Esophagus muscularis mucosa (tissue), 4 donors: Measurements from ENCODE around the gene GFRA3. TPM values are rescaled to one million over a fixed set of nuclear protein-coding genes. Genes with fewer than 3 reads are reported as not detected.

ENCODE experiments used
- DNase-seq: peaks from one replicate; pipeline ENCODE4 v3.0.0-alpha.2; 2017; ENCODE audit errors: extremely low spot score
- H3K27ac ChIP-seq, 4 donors: fragments of 200-600 bp; sonication (generic); replicated peaks in 1 of 4; 1 replicate in 3 of 4; 2 replicates in 1 of 4; pipeline ENCODE4 v1.5.1; 2016 to 2019; ENCODE audit warnings: mild to moderate bottlenecking in 1 of 4
- H3K27me3 ChIP-seq, 4 donors: fragments of 200-600 bp; sonication (generic); one replicate each; pipeline versions ENCODE4 v1.5.1 to v1.6.0; 2016 to 2019
- H3K36me3 ChIP-seq, 4 donors: fragments of 200-600 bp; sonication (generic); one replicate each; pipeline ENCODE4 v1.5.1; 2016 to 2019
- H3K4me1 ChIP-seq, 4 donors: fragments of 200-600 bp; sonication (generic); one replicate each; pipeline ENCODE4 v1.5.1; 2016 to 2019
- H3K4me3 ChIP-seq, 4 donors: fragments of 200-600 bp; sonication (generic); 1 replicate in 2 of 4; 2 replicates in 2 of 4; pipeline ENCODE4 v1.5.1; 2016 to 2019; ENCODE audit warnings: mild to moderate bottlenecking in 4 of 4, moderate library complexity in 1 of 4
- H3K9me3 ChIP-seq, 4 donors: fragments of 200-600 bp; sonication (generic); 1 replicate in 3 of 4; 2 replicates in 1 of 4; pipeline ENCODE4 v1.5.1; 2016 to 2019
- CTCF ChIP-seq, 3 experiments: fragments of 200-600 bp in 2 of 3; fragments of 450-650 bp in 1 of 3; sonication (generic) in 2 of 3; IDR thresholded peaks; one replicate each; pipeline ENCODE4 v1.5.1; 2017 to 2019; ENCODE audit warnings: antibody characterized with exemption in 3 of 3, mild to moderate bottlenecking in 2 of 3, moderate library complexity in 1 of 3
- EP300 ChIP-seq: sonication (generic); formaldehyde crosslinking; IDR thresholded peaks from one replicate; pipeline ENCODE4 v1.6.1; 2017; ENCODE audit warnings: antibody characterized with exemption
- POLR2A ChIP-seq: fragments of 450-650 bp; IDR thresholded peaks from one replicate; pipeline ENCODE4 v1.6.1; 2017; ENCODE audit warnings: antibody characterized with exemption, moderate library complexity, mild to moderate bottlenecking, low read depth
- POLR2AphosphoS5 ChIP-seq, 2 donors: sonication (generic); formaldehyde crosslinking; IDR thresholded peaks; one replicate each; pipeline ENCODE4 v1.6.1; 2017; ENCODE audit warnings: antibody characterized with exemption in 2 of 2
- whole genome bisulfite sequencing: methylation state at CpG from one replicate; pipeline ENCODE4 v1.1.5; 2018; 5-methylcytosine and 5-hydroxymethylcytosine counted together
- intact Hi-C: fragments of 100-400 bp; cut with DNase I; formaldehyde crosslinking; loops from one replicate; pipeline ENCODE4 v1.15.1; 2023
- total RNA-seq, 4 donors: library from RNA; depleted of rRNA; stranded (reverse); fragments of >200 nt; gene quantifications; one replicate each; pipeline versions ENCODE4 v1.1.0 to v1.2.1, GENCODE V29; 2016

The GFRA3 gene
- total RNA-seq, 4 donors from 2014 or later = 2.5 to 8.4 (median 4.2) TPM

GRCh38 chr5:138226910-138227309 lies 47.5 kb downstream of the GFRA3 start:
- no peak overlapping the region for H3K4me3 ChIP-seq
- peaks cover 0 to 11% (median 2%) of the 10 kb centered on the region in 4 donors for H3K9me3 ChIP-seq
- no peak overlapping the region for H3K27ac ChIP-seq
- H3K27me3 ChIP-seq = no peaks in the 10 kb centered on the region
- DNase-seq = no peak
- H3K4me1 ChIP-seq = peaks cover 12 to 25% (median 17%) of the 10 kb centered on the region in 4 donors
- intact Hi-C loops = no loop called here
- H3K36me3 ChIP-seq = no peaks in the 10 kb centered on the region
- TF ChIP-seq POLR2A (no peak), EP300 (no peak), CTCF (IDR thresholded peaks at IDR 0.05) (no peak), POLR2AphosphoS5 (IDR thresholded peaks at IDR 0.05) (no peak)

GRCh38 chr5:138224712-138225111 lies 49.7 kb downstream of the GFRA3 start:
- no peak for DNase-seq
- 86% methylated on average over 6 of the region's 6 CpGs for WGBS
- Histone ChIP-seq H3K9me3 (peaks cover 0 to 11% (median 2%) of the 10 kb centered on the region in 4 donors), H3K4me1 (peaks cover 5 to 10% (median 8%) of the 10 kb centered on the region in 4 donors), H3K27me3 (no peaks in the 10 kb centered on the region), H3K36me3 (no peaks in the 10 kb centered on the region), H3K27ac (no peak overlapping the region), H3K4me3 (no peak overlapping the region)
- intact Hi-C loops = no loop called here
- TF ChIP-seq EP300 (no peak), CTCF (IDR thresholded peaks at IDR 0.05) (no peak), POLR2A (no peak), POLR2AphosphoS5 (IDR thresholded peaks at IDR 0.05) (no peak)

- WGBS = 100% methylated on average over 1 of the region's 1 CpG
- H3K4me3 ChIP-seq = no peak overlapping the region
- peaks cover 5 to 10% (median 8%) of the 10 kb centered on the region in 4 donors for H3K4me1 ChIP-seq
- peaks cover 0 to 11% (median 2%) of the 10 kb centered on the region in 4 donors for H3K9me3 ChIP-seq
- H3K27ac ChIP-seq = no peak overlapping the region
- intact Hi-C loops = loop anchor here (1.0 to 2.0 kb wide), 2 partner anchors 60 to 187 kb away; no protein-coding TSS in a partner anchor
- TF ChIP-seq POLR2AphosphoS5 (IDR thresholded peaks at IDR 0.05) (no peak), EP300 (no peak), CTCF (IDR thresholded peaks at IDR 0.05) (no peak), POLR2A (no peak)
- DNase-seq = no peak
- no peaks in the 10 kb centered on the region for H3K36me3 ChIP-seq
- H3K27me3 ChIP-seq = no peaks in the 10 kb centered on the region
Observed at GRCh38 chr5:138223532-138223931, 50.9 kb downstream of the GFRA3 start.

GRCh38 chr5:138216799-138217198 lies 57.6 kb downstream of the GFRA3 start:
- Histone ChIP-seq H3K27me3 (no peaks in the 10 kb centered on the region), H3K4me3 (no peak overlapping the region), H3K27ac (no peak overlapping the region), H3K9me3 (no peaks in the 10 kb centered on the region), H3K36me3 (no peaks in the 10 kb centered on the region), H3K4me1 (peaks cover 14 to 19% (median 17%) of the 10 kb centered on the region in 4 donors)
- intact Hi-C loops = loop anchor here (10.0 kb wide), 1 partner anchor 118 kb away; the partner anchor contains the start of genes CDC25C and FAM53C
- no peak for DNase-seq
- no peak for TF ChIP-seq EP300
- TF ChIP-seq CTCF (IDR thresholded peaks at IDR 0.05) = no peak
- TF ChIP-seq POLR2A = no peak
- no peak for TF ChIP-seq POLR2AphosphoS5 (IDR thresholded peaks at IDR 0.05)
- 95% methylated on average over 2 of the region's 2 CpGs for WGBS
